PFSK-1 (cell line): ENCODE measurements around the gene PITHD1.

ENCODE experiments used
- FOXP2 ChIP-seq: optimal IDR thresholded peaks from 2 replicates; pipeline ENCODE3; 2011; ENCODE audit warnings: borderline replicate concordance, control low read depth, inconsistent platforms; ENCODE audit not compliant: insufficient read depth; ENCODE audit errors: extremely low read length, extremely low read depth
- POLR2AphosphoS5 ChIP-seq: IDR thresholded peaks from 2 replicates; pipeline ENCODE4 v1.6.1; 2012; ENCODE audit warnings: low read depth, mild to moderate bottlenecking, control low read depth, low read length, moderate library complexity
- REST ChIP-seq, 2 experiments: IDR thresholded peaks; 2 replicates each; pipeline versions ENCODE4 v1.6.1 to v1.8.0; 2011 to 2012; ENCODE audit warnings: low read depth in 2 of 2, low read length in 2 of 2, control low read depth in 1 of 2, inconsistent platforms in 1 of 2, mild to moderate bottlenecking in 1 of 2, moderate library complexity in 1 of 2; ENCODE audit not compliant: insufficient read depth in 1 of 2
- SIN3A ChIP-seq: IDR thresholded peaks from 2 replicates; pipeline ENCODE4 v1.6.1; 2012; ENCODE audit warnings: mild to moderate bottlenecking, low read length, moderate library complexity, borderline replicate concordance; ENCODE audit not compliant: insufficient read depth
- TAF1 ChIP-seq: IDR thresholded peaks from 2 replicates; pipeline ENCODE4 v1.6.1; 2012; ENCODE audit warnings: low read length, control low read depth, borderline replicate concordance; ENCODE audit not compliant: insufficient read depth

The PITHD1 gene

GRCh38 chr1:23809751-23810171, 31.5 kb downstream of the PITHD1 start:
- TF ChIP-seq TAF1 (no peak), SIN3A (no peak), REST (IDR thresholded peaks at IDR 0.05; ENCODE audit: insufficient read depth in 1 of 2, low read depth in 2 of 2, low read length in 2 of 2) (no peak), POLR2AphosphoS5 (no peak), FOXP2 (no peak)

- TF ChIP-seq REST (IDR thresholded peaks at IDR 0.05; ENCODE audit: insufficient read depth in 1 of 2, low read depth in 2 of 2, low read length in 2 of 2) (no peak), SIN3A (no peak), FOXP2 (no peak), TAF1 (no peak), POLR2AphosphoS5 (no peak)
These were observed 32.8 kb downstream of the PITHD1 start for GRCh38 chr1:23810818-23811540.

- TF ChIP-seq TAF1: no peak
- TF ChIP-seq REST (IDR thresholded peaks at IDR 0.05; ENCODE audit: insufficient read depth in 1 of 2, low read depth in 2 of 2, low read length in 2 of 2): no peak
- no peak for TF ChIP-seq FOXP2
- TF ChIP-seq SIN3A: no peak
- no peak for TF ChIP-seq POLR2AphosphoS5
These were observed 35.8 kb downstream of the PITHD1 start for GRCh38 chr1:23814016-23814415.

GRCh38 chr1:23816361-23816760, 38.1 kb downstream of the PITHD1 start:
- no peak for TF ChIP-seq POLR2AphosphoS5

GRCh38 chr1:23816906-23817305, 38.7 kb downstream of the PITHD1 start:
- TF ChIP-seq TAF1: no peak

GRCh38 chr1:23817633-23818032, 39.4 kb downstream of the PITHD1 start:
- TF ChIP-seq POLR2AphosphoS5 (no peak), FOXP2 (no peak), TAF1 (no peak), SIN3A (no peak), REST (IDR thresholded peaks at IDR 0.05; ENCODE audit: insufficient read depth in 1 of 2, low read depth in 2 of 2, low read length in 2 of 2) (no peak)
